GM12892 (cell line): ENCODE data around the gene CARD16.

ENCODE experiments used
- DNase-seq: peaks from one replicate; pipeline ENCODE4 v3.0.0; 2011; ENCODE audit not compliant: insufficient read length
- FAIRE-seq: peaks from 2 replicates; lab custom pipeline; 2011; peaks lifted over from hg19 to GRCh38; lab: Jason Lieb, UNC
- POLR2A ChIP-seq: IDR thresholded peaks from 2 replicates; pipeline ENCODE4 v1.6.1; 2011; ENCODE audit warnings: low read depth, low read length, control low read depth
- POLR2AphosphoS5 ChIP-seq: IDR thresholded peaks from 2 replicates; pipeline ENCODE4 v1.6.1; 2011; ENCODE audit warnings: low read depth, low read length, control low read depth
- TAF1 ChIP-seq: IDR thresholded peaks from 2 replicates; pipeline ENCODE4 v1.6.1; 2011; ENCODE audit warnings: low read depth, mild to moderate bottlenecking, control low read depth, low read length, borderline replicate concordance

Gene CARD16

GRCh38 chr11:105033781-105034180, 11.4 kb downstream of the CARD16 start:
- no peak for TF ChIP-seq POLR2A
- FAIRE-seq: peak; percentile 62
- DNase-seq: no peak

DNA sequence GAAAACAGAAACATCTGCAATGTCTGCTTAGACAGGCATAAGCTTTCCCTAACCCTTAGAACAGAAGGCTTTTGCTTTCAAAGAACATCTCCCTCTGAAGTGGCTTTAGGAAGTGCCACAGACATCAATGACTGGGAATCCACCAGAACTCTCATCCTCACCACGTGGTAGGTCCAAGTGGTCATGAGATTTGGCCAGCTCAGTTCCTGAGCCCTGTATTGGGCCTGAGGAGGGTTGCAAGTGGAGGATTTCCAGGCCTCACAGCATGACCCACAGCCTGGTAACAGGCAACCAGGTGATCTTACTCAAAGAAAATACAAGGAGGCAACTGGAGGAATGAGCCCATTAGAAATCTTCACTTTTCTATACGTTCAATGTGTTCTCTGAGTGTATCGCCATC, 11.8 kb downstream of the CARD16 start:
- TF ChIP-seq POLR2A (no peak), POLR2AphosphoS5 (no peak), TAF1 (no peak)
- DNase-seq (no peak), FAIRE-seq (no peak)

- DNase-seq: no peak
- no peak for FAIRE-seq
- no peak for TF ChIP-seq POLR2AphosphoS5
- no peak for TF ChIP-seq TAF1
- TF ChIP-seq POLR2A: no peak
Measured at GRCh38 chr11:105032495-105032894, 12.6 kb downstream of the CARD16 start.

GRCh38 chr11:105027678-105028077, 17.5 kb downstream of the CARD16 start:
- TF ChIP-seq TAF1 (no peak), POLR2AphosphoS5 (no peak), POLR2A (no peak)
- no peak for FAIRE-seq
- DNase-seq: no peak

- no peak for DNase-seq
- FAIRE-seq: no peak
- TF ChIP-seq POLR2AphosphoS5 (no peak), TAF1 (no peak), POLR2A (no peak)
Measured at GRCh38 chr11:105024394-105024793, 20.7 kb downstream of the CARD16 start.

DNA sequence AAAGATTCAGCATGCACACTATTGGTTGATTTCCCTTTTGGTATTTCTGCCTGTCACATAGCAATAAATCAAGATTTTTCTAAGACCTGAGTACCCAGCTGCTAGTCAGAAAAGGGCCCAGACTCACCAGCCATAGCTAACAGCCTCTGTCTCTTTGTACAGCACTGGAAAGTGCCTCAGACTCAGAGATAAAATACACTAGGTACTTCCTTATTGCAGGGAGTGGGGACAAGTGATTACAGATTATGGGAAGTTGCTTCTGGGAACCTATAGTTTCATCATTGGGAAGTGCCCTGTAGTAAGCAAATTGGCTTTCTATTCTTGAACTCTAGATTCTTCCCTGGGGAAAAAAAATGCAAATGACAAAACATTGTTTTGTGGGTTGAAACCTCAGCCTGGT, 22.1 kb downstream of the CARD16 start, which contains the start of gene CASP5:
TSS of gene CASP5 (minus strand) at position 166 of the 400 bp plus-strand sequence. CDS start at position 134, 32 bp downstream.
- TF ChIP-seq POLR2A (no peak), TAF1 (no peak), POLR2AphosphoS5 (no peak)
- DNase-seq (no peak), FAIRE-seq (no peak)

DNA sequence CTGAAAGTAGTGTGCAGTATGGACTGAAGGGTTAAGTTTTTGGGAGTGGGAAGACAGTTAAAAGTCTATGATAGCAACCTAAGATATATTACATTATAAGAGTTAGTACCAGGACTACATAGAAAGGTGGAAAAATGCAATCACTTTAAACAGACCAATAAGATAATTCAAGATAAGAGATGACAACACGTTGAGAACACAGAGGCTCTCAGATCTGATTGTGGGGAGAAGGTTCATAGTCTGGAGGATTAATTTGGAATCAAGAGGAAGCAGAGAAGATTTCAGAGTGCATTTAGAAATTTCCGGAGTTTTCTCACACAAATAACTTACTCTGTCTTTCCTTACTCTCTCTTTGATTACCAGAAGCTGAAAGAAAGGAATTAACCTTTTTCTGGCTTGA, 22.6 kb downstream of the CARD16 start:
- FAIRE-seq: no peak
- DNase-seq: no peak
- TF ChIP-seq TAF1 (no peak), POLR2AphosphoS5 (no peak), POLR2A (no peak)

DNA sequence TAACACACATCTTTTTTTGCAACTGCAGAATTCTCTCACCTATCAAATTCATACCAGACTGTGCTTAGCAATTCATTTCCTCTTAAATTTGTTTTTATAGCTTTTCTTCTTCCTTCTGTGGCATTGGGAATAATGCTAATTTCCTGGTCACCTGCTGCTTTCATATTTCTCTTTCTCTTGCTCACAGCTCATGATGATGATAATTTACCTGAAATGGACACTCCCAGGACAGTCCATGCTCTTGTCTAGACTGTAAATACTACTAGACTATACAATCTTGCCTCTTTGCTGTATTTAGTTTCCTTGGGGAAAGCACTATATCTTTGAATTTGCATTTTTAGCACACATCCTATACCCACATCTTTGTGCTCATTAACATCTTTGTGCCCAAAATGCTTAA, 37.7 kb downstream of the CARD16 start:
- TF ChIP-seq POLR2AphosphoS5 (no peak), TAF1 (no peak), POLR2A (no peak)
- FAIRE-seq: no peak
- no peak for DNase-seq

DNA sequence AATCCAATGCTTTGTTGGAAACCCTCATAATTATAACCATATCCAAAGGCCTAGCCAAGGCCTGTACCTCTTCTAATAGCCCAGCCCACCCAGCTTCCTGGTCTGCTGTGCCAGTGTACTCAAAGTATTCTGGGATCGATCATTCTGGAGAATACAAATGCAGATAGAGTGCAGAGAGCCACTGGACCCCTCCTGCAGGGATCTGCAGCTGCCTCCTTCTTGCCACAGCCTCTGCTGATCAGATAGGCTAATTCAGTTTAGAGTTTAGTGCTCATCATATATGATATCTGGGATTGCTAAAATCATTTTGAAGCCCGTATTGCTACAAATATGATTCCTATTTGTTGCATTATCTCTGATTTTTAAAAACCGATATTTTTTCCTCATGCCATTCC, 39.7 kb downstream of the CARD16 start:
- DNase-seq (no peak), FAIRE-seq (no peak)
- TF ChIP-seq POLR2AphosphoS5 (no peak), POLR2A (no peak), TAF1 (no peak)

DNA sequence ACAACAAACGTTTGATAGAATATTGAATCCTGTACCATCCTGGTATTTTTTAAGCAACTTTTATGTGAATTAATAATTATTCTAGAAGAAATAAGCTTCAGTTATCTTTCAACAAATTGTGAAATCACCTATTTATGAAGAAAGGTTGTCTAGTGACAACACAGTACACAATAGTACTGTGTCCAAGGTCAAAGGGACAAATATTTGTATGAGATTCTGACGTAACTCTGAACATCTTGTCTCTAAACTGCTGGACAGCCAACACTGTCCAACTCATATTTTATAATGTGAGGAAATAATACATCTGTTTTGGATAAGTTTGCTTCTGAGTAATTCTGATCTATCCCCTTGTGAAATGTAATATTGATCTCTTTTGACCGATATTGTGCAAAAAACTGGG, 41.1 kb downstream of the CARD16 start:
- no peak for DNase-seq
- TF ChIP-seq POLR2A: no peak
- TF ChIP-seq TAF1: no peak
- TF ChIP-seq POLR2AphosphoS5: no peak
- FAIRE-seq: no peak

DNA sequence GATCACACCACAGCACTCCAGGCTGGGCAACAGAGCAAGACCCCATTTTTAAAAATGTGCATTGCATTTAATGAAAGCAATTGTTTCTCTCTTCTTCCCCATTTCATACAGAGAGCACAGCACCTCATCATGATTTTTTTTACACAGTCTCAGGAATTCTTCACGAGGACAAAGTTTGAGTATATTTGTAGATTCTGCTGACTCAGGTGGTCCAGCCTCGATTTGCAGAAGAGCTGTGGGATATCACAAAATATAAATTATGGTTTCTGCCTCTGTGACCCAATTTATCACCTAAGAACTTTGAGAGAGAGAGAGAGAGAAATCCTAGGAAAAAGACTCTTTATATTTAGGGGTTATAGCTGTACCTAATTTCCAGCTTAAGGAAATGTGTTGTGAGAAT, 42.0 kb downstream of the CARD16 start:
- TF ChIP-seq TAF1: no peak
- no peak for TF ChIP-seq POLR2AphosphoS5
- no peak for TF ChIP-seq POLR2A
- FAIRE-seq: no peak
- DNase-seq: no peak

GRCh38 chr11:105000797-105001196, 44.3 kb downstream of the CARD16 start:
- TF ChIP-seq POLR2AphosphoS5 (no peak), POLR2A (no peak), TAF1 (no peak)
- no peak for DNase-seq
- peak; percentile 85 for FAIRE-seq

DNA sequence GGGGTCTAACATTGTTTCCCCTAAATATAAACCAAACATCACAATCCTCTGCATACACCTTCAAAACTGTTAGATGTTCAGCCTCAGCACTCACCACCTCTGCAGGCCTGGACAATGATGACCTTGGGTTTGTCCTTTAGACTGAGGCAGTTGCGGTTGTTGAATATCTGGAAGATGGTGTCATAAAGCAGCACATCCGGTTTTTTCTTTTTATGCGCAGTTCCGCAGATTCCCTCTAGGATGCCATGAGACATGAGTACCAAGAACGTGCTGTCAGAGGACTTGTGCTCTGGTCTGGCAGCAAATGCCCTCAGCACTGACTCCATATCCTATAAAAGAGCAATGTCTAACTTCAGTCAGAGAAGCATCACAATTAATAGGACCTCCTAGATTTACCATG, 45.0 kb downstream of the CARD16 start:
- no peak for TF ChIP-seq POLR2A
- no peak for TF ChIP-seq TAF1
- no peak for TF ChIP-seq POLR2AphosphoS5
- DNase-seq: no peak
- peak; percentile 84 for FAIRE-seq

GRCh38 chr11:104999721-105000120, 45.4 kb downstream of the CARD16 start:
- no peak for FAIRE-seq
- DNase-seq: no peak
- no peak for TF ChIP-seq POLR2AphosphoS5
- no peak for TF ChIP-seq POLR2A
- TF ChIP-seq TAF1: no peak

GRCh38 chr11:104997288-104997687, 47.8 kb downstream of the CARD16 start:
- no peak for DNase-seq
- FAIRE-seq: no peak
- TF ChIP-seq TAF1 (no peak), POLR2AphosphoS5 (no peak), POLR2A (no peak)
